ENCODE data around the gene PARD3B. TPM values are rescaled to one million over a fixed set of nuclear protein-coding genes. Genes with fewer than 3 reads are reported as not detected.

PARD3B gene
- total RNA-seq, 1 experiment from 2014 or later = 3.9 TPM

GRCh38 chr2:205659922-205660321 lies 1114.6 kb downstream of the PARD3B start:
- no peak overlapping the region for H3K27ac ChIP-seq (ENCODE audit: low read length)
- H3F3A ChIP-seq (ENCODE audit: low read length, unreplicated experiment) = no peaks in the 10 kb centered on the region
- no peaks in the 10 kb centered on the region for H3K9me2 ChIP-seq (replicated peaks; ENCODE audit: low read length)
- no peak for DNase-seq
- CTCF ChIA-PET = no interaction called here
- H4K20me1 ChIP-seq (ENCODE audit: low read length) = no peaks in the 10 kb centered on the region
- no peak overlapping the region for H2AFZ ChIP-seq (ENCODE audit: low read length)
- H3K9me3 ChIP-seq (ENCODE audit: low read length) = no peaks in the 10 kb centered on the region
- intact Hi-C loops (cut with micrococcal nuclease) = no loop called here
- BruUV-seq (replicated peaks) = no TSS peak
- TF ChIP-seq EZH2 (IDR thresholded peaks at IDR 0.05; ENCODE audit: low read length, unreplicated experiment) (no peak), EZH2phosphoT487 (IDR thresholded peaks at IDR 0.05; ENCODE audit: borderline replicate concordance, low read length) (no peak)
- TF ChIP-seq, protein P1, sequence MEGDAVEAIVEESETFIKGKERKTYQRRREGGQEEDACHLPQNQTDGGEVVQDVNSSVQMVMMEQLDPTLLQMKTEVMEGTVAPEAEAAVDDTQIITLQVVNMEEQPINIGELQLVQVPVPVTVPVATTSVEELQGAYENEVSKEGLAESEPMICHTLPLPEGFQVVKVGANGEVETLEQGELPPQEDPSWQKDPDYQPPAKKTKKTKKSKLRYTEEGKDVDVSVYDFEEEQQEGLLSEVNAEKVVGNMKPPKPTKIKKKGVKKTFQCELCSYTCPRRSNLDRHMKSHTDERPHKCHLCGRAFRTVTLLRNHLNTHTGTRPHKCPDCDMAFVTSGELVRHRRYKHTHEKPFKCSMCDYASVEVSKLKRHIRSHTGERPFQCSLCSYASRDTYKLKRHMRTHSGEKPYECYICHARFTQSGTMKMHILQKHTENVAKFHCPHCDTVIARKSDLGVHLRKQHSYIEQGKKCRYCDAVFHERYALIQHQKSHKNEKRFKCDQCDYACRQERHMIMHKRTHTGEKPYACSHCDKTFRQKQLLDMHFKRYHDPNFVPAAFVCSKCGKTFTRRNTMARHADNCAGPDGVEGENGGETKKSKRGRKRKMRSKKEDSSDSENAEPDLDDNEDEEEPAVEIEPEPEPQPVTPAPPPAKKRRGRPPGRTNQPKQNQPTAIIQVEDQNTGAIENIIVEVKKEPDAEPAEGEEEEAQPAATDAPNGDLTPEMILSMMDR (conservative IDR thresholded peaks at IDR 0.05; ENCODE audit: low read depth, low read length) = no peak
- H3K79me2 ChIP-seq (ENCODE audit: low read length) = no peaks in the 10 kb centered on the region
- no peak overlapping the region for H3K9ac ChIP-seq (ENCODE audit: low read length)
- no peak for ATAC-seq
- H3K36me3 ChIP-seq (ENCODE audit: low read depth, low read length) = no peaks in the 10 kb centered on the region
- H3K4me2 ChIP-seq (ENCODE audit: low read length) = no peak overlapping the region
- POLR2A ChIA-PET (ENCODE audit: unreplicated experiment) = interaction anchor here (0.6 kb wide), 1 partner anchor 249 kb away, joined by 3 read pairs; no protein-coding TSS in a partner anchor
- peaks cover 8% of the 10 kb centered on the region; the same call in 1 of the 2 replicates for H3K4me1 ChIP-seq (ENCODE audit: insufficient read depth, low read length)
- H3K4me3 ChIP-seq (ENCODE audit: low read length) = no peak overlapping the region
- H3K27me3 ChIP-seq (ENCODE audit: low read length) = no peaks in the 10 kb centered on the region

DNA sequence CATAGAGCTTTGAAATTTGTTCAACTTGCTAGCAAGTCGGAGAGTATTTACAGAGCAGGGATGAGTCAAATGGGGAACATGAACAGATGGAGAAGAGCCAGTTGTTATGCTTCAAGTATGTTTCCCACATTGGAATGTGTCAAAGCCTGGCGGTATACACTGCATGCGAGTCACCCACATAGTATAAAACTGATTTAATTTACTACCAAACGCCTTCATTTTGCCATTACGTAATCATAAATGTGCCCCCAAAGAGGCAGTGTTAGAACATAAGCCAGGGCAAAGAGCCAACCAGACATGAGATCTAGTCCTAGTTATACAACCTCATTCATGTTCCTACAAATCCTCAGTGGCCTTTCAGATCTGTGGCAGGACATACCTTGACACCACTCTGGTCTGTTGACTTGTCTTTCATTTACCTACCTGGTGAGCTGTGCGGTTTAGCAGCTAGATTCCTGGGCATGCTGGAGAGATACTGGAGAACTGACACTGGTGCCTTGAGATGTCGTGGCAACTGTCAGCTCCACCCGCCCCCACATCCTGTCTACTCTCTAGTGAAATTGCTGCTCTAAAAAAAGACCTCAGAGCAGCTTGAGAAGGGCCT lies 1115.3 kb downstream of the PARD3B start:
- Histone ChIP-seq H2AFZ (ENCODE audit: low read length) (no peak overlapping the region), H3K27me3 (ENCODE audit: low read length) (no peaks in the 10 kb centered on the region), H3F3A (ENCODE audit: low read length, unreplicated experiment) (no peaks in the 10 kb centered on the region), H3K27ac (ENCODE audit: low read length) (no peak overlapping the region), H3K4me2 (ENCODE audit: low read length) (no peak overlapping the region), H3K9me2 (replicated peaks; ENCODE audit: low read length) (no peaks in the 10 kb centered on the region), H3K9me3 (ENCODE audit: low read length) (no peaks in the 10 kb centered on the region), H3K4me1 (ENCODE audit: insufficient read depth, low read length) (peaks cover 7% of the 10 kb centered on the region), H3K4me3 (ENCODE audit: low read length) (no peak overlapping the region), H3K79me2 (ENCODE audit: low read length) (no peaks in the 10 kb centered on the region), H3K9ac (ENCODE audit: low read length) (no peak overlapping the region), H4K20me1 (ENCODE audit: low read length) (no peaks in the 10 kb centered on the region), H3K36me3 (ENCODE audit: low read depth, low read length) (no peaks in the 10 kb centered on the region)
- DNase-seq = peak; percentile 73
- no TSS peak for BruUV-seq (replicated peaks)
- TF ChIP-seq, protein P1 (conservative IDR thresholded peaks at IDR 0.05; ENCODE audit: low read depth, low read length) = no peak
- TF ChIP-seq EZH2 (IDR thresholded peaks at IDR 0.05; ENCODE audit: low read length, unreplicated experiment) = no peak
- TF ChIP-seq EZH2phosphoT487 (IDR thresholded peaks at IDR 0.05; ENCODE audit: borderline replicate concordance, low read length) = no peak
- CTCF ChIA-PET = no interaction called here
- POLR2A ChIA-PET (ENCODE audit: unreplicated experiment) = interaction anchor here (0.6 kb wide), 1 partner anchor 248 kb away, joined by 3 read pairs; no protein-coding TSS in a partner anchor
- intact Hi-C loops (cut with micrococcal nuclease) = no loop called here
- ATAC-seq = peak; percentile 84

GRCh38 chr2:205661281-205661680 lies 1116.0 kb downstream of the PARD3B start:
- Histone ChIP-seq H3K4me3 (ENCODE audit: low read length) (no peak overlapping the region), H3K27me3 (ENCODE audit: low read length) (no peaks in the 10 kb centered on the region), H3F3A (ENCODE audit: low read length, unreplicated experiment) (no peaks in the 10 kb centered on the region), H3K9me2 (replicated peaks; ENCODE audit: low read length) (no peaks in the 10 kb centered on the region), H3K4me2 (ENCODE audit: low read length) (no peak overlapping the region), H3K79me2 (ENCODE audit: low read length) (no peaks in the 10 kb centered on the region), H3K9ac (ENCODE audit: low read length) (no peak overlapping the region), H2AFZ (ENCODE audit: low read length) (no peak overlapping the region), H3K4me1 (ENCODE audit: insufficient read depth, low read length) (peaks cover 12% of the 10 kb centered on the region), H3K27ac (ENCODE audit: low read length) (no peak overlapping the region), H3K36me3 (ENCODE audit: low read depth, low read length) (no peaks in the 10 kb centered on the region), H3K9me3 (ENCODE audit: low read length) (no peaks in the 10 kb centered on the region), H4K20me1 (ENCODE audit: low read length) (no peaks in the 10 kb centered on the region)
- CTCF ChIA-PET = no interaction called here
- DNase-seq (no peak), ATAC-seq (no peak)
- TF ChIP-seq EZH2 (IDR thresholded peaks at IDR 0.05; ENCODE audit: low read length, unreplicated experiment) (no peak), EZH2phosphoT487 (IDR thresholded peaks at IDR 0.05; ENCODE audit: borderline replicate concordance, low read length) (no peak)
- TF ChIP-seq, protein P1 (conservative IDR thresholded peaks at IDR 0.05; ENCODE audit: low read depth, low read length) = no peak
- BruUV-seq (replicated peaks) = no TSS peak
- intact Hi-C loops (cut with micrococcal nuclease) = no loop called here
- POLR2A ChIA-PET (ENCODE audit: unreplicated experiment) = no interaction called here

All from PC-3 (cell line).